GM18909 (cell line): Measurements from ENCODE around the gene SLC39A7.
A peak's percentile ranks its signal among the peaks of the same experiment; 100 is the strongest.

Experiments used
- ATAC-seq: cut with Tn5 transposase; IDR thresholded peaks from one replicate; pipeline ENCODE4 v1.9.1; 2021; ENCODE audit warnings: mild to moderate bottlenecking; ENCODE audit not compliant: unreplicated experiment, poor library complexity

The SLC39A7 gene

DNA sequence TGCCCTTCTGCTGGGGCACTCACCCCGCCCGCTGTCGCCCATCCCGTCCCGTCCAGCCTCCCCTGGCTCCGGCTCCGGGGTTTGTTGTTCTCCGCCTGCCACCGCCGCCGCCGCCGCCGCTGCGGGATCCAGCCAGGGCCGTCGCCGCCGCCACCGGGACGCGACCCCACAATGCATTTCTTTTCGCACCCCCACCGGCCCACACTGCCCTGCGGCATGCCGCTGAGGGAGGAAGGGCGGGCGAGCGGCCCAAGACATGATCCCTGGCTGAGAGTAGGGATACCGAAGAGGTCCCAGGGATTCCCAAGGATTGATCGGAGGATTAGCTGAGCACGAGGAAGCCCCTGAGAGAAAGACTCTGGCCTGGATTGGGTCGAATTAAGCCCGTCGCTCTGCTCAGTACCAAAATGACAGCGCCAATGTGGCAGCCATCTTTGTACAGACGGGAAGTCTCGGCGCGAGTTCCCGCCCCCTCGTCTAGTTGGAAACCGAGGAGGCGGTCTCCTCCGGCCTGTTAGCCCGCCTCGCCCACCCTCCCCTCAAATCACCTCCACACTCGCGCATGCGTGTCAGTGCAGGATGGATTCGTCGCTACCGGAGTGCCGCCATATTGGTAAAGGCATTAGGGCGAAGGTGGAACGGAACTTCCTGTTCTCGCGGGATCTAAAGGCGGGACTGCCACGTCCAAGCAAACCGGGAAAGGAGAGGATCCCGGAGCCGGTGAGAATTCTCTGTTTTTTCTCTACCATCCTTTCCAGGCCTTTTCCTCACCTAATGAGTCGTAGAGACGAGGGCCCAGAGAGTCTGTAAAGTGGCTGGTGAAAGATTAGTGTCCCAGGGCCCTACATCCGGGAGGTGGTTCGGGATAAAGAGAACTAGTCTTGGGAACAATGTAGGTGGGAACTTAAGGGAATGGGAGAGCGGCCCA lies at the start of gene SLC39A7, which contains the start of gene RXRB:
Gene SLC39A7 (plus strand): TSS at position 649 of the 928 bp plus-strand sequence. CDS start 379 bp downstream, outside the sequence.
Gene RXRB (minus strand): TSS at position 447 of the 928 bp plus-strand sequence. CDS start 189 bp downstream, at position 258.
- peak; percentile 56 for ATAC-seq

GRCh38 chr6:33151050-33151449 lies 49.6 kb upstream of the SLC39A7 start:
- no peak for ATAC-seq

DNA sequence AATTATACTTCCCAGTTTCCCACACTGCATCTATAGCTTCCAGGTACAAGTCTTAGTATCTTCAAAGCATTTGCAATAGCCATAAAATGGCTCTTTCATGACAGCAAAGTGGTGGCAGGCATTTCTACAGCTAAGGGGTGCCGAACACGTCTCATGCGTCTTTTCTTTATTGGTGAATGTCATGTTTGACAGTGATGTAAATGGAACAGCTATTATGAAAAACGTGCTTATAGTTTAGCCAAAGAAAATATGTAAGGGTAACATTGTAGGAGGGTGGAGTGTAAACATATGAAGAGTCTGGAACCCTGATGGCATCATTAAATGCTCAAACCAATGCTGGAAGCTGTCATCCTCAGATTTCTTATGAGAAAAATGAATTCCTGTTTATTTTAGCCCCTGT lies 46.3 kb upstream of the SLC39A7 start:
- ATAC-seq = no peak

- ATAC-seq = no peak
Measured at GRCh38 chr6:33156561-33156960, 44.1 kb upstream of the SLC39A7 start.

- no peak for ATAC-seq
Measured at GRCh38 chr6:33156964-33157363, 43.7 kb upstream of the SLC39A7 start.

DNA sequence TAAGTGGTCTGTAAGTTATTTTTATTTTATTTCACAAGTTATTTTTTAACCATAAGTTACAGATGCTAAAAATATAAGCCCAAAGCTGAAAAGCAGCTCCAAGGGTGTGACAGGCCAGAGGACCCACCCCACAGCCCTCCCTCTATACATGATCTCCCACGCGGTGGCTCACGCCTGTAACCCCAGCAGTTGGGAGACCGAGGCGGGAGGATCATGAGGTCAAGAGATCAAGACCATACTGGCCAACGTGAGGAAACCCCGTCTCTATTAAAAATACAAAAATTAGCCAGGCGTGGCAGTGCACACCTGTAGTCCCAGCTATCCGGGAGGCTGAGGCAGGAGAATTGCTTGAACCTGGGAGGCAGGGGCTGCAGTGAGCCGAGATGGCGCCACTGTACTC lies 40.6 kb upstream of the SLC39A7 start:
- ATAC-seq = no peak

DNA sequence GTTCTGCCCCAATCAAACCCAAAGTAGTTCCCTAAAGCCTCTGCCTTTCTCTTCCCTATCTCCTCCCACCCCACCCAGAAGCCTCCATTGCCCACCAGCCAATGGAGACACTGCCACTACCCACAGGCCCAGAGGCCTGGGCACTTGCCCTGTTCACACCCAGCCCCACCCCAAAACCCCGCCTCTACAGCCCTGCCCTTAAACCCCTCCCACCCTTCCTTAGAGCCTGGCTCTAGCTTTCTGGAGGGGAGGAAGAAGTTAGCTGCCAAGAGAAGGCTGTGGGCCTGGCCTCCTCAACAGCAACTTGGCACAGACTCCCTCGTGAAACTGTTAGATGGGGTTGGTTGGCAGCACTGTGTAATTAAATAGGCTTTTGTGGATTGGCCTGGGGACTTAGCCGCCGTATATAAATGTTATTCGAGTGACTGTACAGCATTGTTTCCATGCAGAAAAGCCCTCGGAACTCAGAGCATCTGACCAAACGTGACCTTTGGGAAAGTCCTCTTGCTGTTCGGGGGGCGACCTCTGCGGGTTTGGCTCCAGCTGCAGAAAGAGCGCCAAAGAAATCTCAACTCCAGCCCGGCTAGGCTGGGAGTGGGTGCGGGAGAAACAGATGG lies 39.8 kb upstream of the SLC39A7 start:
- ATAC-seq = no peak

DNA sequence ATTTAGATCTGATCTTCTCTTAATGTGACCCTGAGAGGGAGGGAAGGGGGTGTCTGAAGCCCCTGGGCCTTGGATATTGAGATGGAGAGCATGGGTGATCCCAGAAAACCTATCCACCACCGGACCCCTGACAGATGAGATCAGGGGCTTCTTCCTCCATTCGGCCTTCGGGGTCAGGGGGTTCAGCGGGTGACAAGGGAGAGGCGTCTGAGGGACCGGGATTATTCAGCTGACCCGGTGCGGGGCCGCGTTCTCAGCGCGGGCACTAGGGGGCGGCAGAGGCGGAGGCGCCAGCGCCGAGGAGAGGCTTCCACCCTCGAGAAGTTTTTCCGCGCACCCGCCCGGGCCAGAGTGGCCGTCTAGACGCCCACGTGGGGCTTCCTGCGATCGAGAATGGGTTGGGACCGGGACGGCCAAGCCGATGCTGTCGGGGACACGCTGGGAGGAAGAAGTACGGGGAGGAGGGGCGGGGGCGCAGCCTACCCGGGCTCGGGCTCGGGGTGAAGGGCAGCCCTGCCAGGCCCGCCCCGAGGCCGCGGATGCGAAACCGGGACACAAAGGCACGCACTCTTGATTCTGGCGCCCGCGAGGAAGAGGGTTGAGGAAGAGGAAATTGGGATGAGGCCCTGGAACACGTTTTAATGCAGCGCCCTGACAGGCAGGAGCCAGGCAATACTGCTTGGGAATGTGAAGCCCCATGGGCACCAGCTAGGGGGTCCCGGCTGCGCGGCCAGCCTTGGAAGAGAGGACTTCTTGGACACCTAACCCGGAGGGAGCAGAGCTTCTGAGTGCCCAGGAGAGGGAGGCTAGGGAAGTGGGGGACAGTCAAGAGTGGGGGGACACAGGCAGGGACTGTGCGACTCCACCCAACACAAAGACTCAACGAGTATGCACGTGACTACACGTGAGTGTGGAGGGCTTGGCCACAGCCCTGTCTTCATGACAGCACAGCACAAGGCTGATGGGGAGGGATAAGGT lies 39.0 kb upstream of the SLC39A7 start:
- peak; percentile 66 for ATAC-seq

DNA sequence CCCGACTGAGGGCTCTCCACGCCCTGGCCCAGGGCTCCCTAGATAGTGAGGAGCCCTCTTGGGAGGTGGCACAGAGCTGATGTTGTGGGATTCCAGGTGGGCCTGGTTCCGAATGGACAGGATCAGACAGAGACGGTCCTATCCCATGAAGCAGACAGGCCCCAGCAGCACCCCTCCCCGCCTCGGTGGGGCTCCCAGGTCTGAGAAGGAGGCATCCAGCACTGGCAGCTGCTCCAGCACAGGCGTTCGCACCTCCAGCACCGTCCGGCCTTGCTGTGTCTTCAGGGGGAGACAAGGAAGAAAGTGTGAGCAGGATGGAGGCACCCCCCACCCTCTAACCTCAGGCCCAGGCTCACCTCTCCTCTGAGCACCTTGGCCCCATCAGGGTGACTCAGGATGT lies 37.1 kb upstream of the SLC39A7 start:
- no peak for ATAC-seq

- no peak for ATAC-seq
Measured at GRCh38 chr6:33164176-33164575, 36.5 kb upstream of the SLC39A7 start.

DNA sequence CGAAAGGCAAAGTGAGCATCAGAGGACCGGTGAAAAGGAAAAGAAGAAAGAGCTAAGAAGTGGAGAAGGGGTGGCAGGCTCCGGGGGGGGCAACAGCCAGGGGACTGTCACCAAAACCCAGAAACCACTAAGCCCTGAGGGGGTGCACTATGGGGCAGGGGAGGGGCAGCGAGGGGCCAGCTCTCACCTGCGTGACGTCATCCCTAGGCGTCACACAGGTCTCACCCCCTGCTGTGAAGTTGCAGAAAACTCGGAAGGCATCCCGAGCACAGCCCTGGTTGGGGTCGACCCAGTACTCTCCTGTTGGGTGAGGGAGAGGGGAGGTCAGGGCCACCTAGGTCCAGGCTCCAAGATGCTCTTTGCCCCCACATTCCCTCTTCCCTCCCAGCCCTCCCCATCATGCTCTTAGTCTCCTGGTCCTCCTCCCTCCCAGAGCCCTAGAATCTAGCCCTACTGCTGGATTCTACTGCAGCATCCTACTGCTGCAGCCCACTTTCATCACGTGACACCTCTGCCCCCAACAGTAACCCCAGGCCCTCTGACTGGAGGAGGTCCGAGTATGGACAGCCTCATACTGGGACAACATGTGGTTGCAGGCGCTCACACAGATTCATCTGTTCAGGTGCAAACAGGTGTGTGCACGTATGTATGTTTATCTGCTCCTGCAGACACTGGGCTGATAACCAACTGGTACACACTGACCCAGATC lies 35.8 kb upstream of the SLC39A7 start:
- no peak for ATAC-seq

DNA sequence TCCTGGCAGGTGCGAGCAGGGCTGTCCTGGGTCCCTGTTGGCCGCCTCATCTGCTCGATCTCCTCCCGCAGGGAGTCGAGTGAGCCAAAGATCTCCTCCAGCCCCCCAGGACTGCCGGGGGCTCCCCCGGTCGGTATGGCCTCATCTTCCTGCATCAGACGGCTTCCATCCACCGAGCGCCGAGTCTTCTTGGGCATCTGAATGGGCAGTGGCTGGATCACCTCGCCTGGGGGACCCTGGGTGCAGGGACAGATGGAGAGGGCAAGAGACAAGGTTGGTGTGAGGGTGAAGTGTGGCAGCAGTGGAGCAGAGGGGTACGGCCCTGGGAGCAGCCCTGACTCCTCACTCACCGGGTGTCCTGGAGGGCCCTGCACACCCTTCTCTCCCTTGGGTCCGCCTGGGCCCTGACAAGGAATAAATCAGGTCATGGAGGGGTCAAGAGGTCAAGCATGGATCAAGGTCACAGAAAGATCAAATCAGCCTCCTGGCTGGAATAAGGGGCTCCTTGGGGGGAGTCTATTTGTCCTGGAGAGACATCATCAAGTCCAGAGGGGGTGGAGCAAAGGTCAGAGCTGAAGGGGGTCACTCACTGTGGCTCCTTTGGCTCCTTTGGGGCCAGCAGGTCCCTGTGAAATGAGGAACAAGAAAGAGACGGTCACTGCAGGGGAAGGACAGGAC lies 34.9 kb upstream of the SLC39A7 start:
- no peak for ATAC-seq

DNA sequence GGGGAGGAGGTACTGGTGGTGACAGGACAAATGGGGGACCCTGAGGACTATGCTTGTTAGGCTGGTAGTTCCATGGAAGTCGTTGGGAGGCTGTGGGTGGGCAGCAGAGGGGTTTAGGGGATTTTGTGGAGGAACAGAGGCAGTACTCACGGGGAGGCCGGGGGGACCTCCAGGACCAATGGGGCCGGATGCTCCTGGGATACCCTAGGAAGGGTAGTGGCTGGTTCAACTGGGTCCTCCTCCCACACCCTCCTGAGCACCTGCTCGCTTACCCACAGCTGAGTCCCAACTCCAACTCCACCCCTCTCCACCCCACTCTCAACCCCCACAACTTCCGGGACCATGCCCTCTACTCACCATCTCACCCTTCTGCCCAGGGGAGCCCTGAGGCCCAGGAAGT lies 34.3 kb upstream of the SLC39A7 start:
- no peak for ATAC-seq

DNA sequence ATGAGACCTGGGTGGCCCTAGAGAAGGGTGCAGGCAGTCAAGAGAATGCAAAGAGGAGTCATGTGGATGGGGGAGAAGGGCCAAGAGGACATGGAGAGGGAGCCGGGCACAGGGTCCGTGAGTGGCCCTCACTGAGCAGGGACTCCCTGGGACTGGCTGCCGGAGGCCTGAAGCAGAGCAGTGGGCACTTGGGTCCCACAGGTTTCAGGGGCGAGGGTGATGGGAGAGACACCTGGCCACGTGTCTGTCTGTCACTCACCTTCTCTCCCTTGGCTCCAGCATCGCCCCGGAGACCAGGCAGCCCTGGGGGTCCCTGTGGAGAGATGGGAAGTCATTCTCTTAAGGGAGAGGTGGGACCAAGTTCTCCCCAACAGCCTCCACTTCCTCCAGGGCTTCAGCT lies 33.9 kb upstream of the SLC39A7 start:
- no peak for ATAC-seq

- ATAC-seq = no peak
Measured at GRCh38 chr6:33167374-33168283, 33.0 kb upstream of the SLC39A7 start.

DNA sequence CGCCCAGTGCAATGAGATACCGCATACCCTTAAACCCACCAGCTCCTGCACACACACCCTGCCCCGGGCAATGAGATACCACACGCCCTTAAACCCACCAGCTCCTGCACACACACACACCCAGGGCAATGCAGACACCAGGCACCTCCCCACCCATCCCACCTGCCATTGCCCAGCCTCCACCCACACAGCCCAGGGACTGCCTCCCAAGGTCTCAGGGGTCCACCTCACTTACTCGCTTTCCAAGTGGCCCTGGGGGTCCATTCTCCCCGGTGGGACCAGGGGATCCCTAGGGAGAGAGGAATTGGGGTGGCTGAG lies 32.4 kb upstream of the SLC39A7 start:
- no peak for ATAC-seq

DNA sequence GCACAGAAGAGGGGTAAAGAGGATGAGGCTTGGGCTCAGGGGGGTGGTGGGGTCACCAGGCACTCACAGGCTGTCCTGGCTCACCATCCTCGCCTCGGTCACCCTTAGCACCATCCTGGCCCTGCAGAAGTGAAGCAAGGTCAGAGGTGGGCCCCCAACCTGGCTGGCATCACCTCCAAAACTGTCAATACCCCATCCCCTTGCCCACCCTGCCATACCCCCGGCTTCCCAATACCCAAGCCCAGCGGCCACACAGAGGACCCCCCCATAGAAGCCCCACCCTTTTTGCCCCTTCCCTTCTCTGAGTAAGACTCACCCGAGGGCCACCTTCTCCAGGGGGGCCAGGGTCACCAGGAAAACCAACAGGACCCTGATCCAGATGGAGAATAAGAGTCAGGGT lies 32.0 kb upstream of the SLC39A7 start:
- ATAC-seq = no peak
